H1 (cell line): ENCODE measurements around the gene LOXHD1. TPM values are rescaled to one million over a fixed set of nuclear protein-coding genes. Genes with fewer than 3 reads are reported as not detected.

ENCODE experiments used
- PHF8 ChIP-seq: fragments of 200-600 bp; sonication (generic); conservative IDR thresholded peaks from 2 replicates; pipeline ENCODE4 v1.7.1; 2012; ENCODE audit warnings: low read depth, mild to moderate bottlenecking, inconsistent platforms, low read length, moderate library complexity
- polyA plus RNA-seq, 7 experiments: library from polyadenylated mRNA; depleted of rRNA in 3 of 7; stranded (reverse) in 5 of 7; unstranded in 2 of 7; fragments of >200 nt in 5 of 7; fragments of 200-250 nt in 2 of 7; gene quantifications; 1 replicate in 5 of 7; 2 replicates in 1 of 7; 4 replicates in 1 of 7; pipeline versions ENCODE4 v1.2.1 to v1.2.3, GENCODE V29; 2011 to 2013; ENCODE audit warnings: missing spikeins in 2 of 7, mixed read lengths in 2 of 7
- total RNA-seq: library from RNA; stranded (reverse); fragmentation: NEBNext Ultra II Directional; extraction: Animal tissue kit (Norgen Biotek cat#: 25700); gene quantifications from 2 replicates; pipeline ENCODE4 v1.2.1, GENCODE V29; 2021
- TF ChIP-seq, protein P1 (sequence below): IDR thresholded peaks from 2 replicates; pipeline ENCODE4 v1.6.1; 2012; ENCODE audit warnings: inconsistent platforms

Gene LOXHD1
- total and polyA plus RNA-seq, 2 of the 8 experiments (the other 6 are each of a cell fraction or from before 2014, with no cell fraction given) = 0.02 TPM; not detected in 1

- TF ChIP-seq, protein P1, sequence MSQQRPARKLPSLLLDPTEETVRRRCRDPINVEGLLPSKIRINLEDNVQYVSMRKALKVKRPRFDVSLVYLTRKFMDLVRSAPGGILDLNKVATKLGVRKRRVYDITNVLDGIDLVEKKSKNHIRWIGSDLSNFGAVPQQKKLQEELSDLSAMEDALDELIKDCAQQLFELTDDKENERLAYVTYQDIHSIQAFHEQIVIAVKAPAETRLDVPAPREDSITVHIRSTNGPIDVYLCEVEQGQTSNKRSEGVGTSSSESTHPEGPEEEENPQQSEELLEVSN = no peak
- TF ChIP-seq PHF8 = no peak
These were observed 188.4 kb downstream of the LOXHD1 start (continued) for GRCh38 chr18:46468426-46469180.
